ENCODE measurements around the gene PHPT1. TPM values are rescaled to one million over a fixed set of nuclear protein-coding genes. Genes with fewer than 3 reads are reported as not detected.
"Not testable (repeated sequence)": the region's sequence is repeated elsewhere in the genome, so short reads cannot be mapped to it uniquely, and the experiment has no call there.

Gene PHPT1
- total RNA-seq, 1 donor from 2014 or later, result 76.4 TPM

GRCh38 chr9:136865768-136866103 lies 16.5 kb downstream of the PHPT1 start:
- ATAC-seq, result peak; percentile 2
- DNase-seq (ENCODE audit: low spot score), result peak; percentile 68

GRCh38 chr9:136866898-136867421 lies 17.8 kb downstream of the PHPT1 start:
- ATAC-seq; intact Hi-C loops (cut with DNase I): not testable (repeated sequence)
- peak; percentile 56 for DNase-seq (ENCODE audit: low spot score)

More at GRCh38 chr9:136865768-136866103, 16.5 kb downstream of the PHPT1 start:
- intact Hi-C loops (cut with DNase I), result no loop called here

- ATAC-seq, result no peak
- intact Hi-C loops (cut with DNase I), result no loop called here
- DNase-seq (ENCODE audit: low spot score), result peak; percentile 50
Measured at GRCh38 chr9:136867480-136867879, 18.3 kb downstream of the PHPT1 start.

- intact Hi-C loops (cut with DNase I), result no loop called here
- ATAC-seq (no peak), DNase-seq (ENCODE audit: low spot score) (no peak)
Measured at GRCh38 chr9:136867917-136868316, 18.7 kb downstream of the PHPT1 start.

GRCh38 chr9:136868644-136869043 lies 19.4 kb downstream of the PHPT1 start:
- intact Hi-C loops (cut with DNase I), result no loop called here
- ATAC-seq (no peak), DNase-seq (ENCODE audit: low spot score) (no peak)

GRCh38 chr9:136869611-136870010 lies 20.4 kb downstream of the PHPT1 start:
- intact Hi-C loops (cut with DNase I); ATAC-seq; DNase-seq (ENCODE audit: low spot score): not testable (repeated sequence)

GRCh38 chr9:136875155-136875554 lies 25.9 kb downstream of the PHPT1 start:
- intact Hi-C loops (cut with DNase I), result no loop called here
- DNase-seq (ENCODE audit: low spot score) (no peak), ATAC-seq (no peak)

- no peak for DNase-seq (ENCODE audit: low spot score)
- ATAC-seq, result no peak
- intact Hi-C loops (cut with DNase I), result no loop called here
Measured at GRCh38 chr9:136876476-136876875, 27.3 kb downstream of the PHPT1 start.

GRCh38 chr9:136880651-136881050 lies 31.4 kb downstream of the PHPT1 start:
- intact Hi-C loops (cut with DNase I), result no loop called here
- no peak for DNase-seq (ENCODE audit: low spot score)
- ATAC-seq, result no peak

GRCh38 chr9:136881691-136882108 lies 32.5 kb downstream of the PHPT1 start:
- intact Hi-C loops (cut with DNase I), result no loop called here
- ATAC-seq (no peak), DNase-seq (ENCODE audit: low spot score) (no peak)

- DNase-seq (ENCODE audit: low spot score) (no peak), ATAC-seq (no peak)
- intact Hi-C loops (cut with DNase I), result no loop called here
Measured at GRCh38 chr9:136882109-136882946, 33.1 kb downstream of the PHPT1 start.

GRCh38 chr9:136882947-136883283 lies 33.7 kb downstream of the PHPT1 start:
- ATAC-seq; intact Hi-C loops (cut with DNase I); DNase-seq (ENCODE audit: low spot score): not testable (repeated sequence)

GRCh38 chr9:136883670-136884069 lies 34.5 kb downstream of the PHPT1 start:
- ATAC-seq; DNase-seq (ENCODE audit: low spot score); intact Hi-C loops (cut with DNase I): not testable (repeated sequence)

- ATAC-seq (peak; percentile 100), DNase-seq (ENCODE audit: low spot score) (peak; percentile 99)
- intact Hi-C loops (cut with DNase I), result no loop called here
Measured at GRCh38 chr9:136885950-136886578, 36.9 kb downstream of the PHPT1 start, which contains the start of gene TRAF2. Gene TRAF2, plus strand, starts transcription at chr9:136886516. Its CDS starts 12,225 bp downstream, at chr9:136898741.

GRCh38 chr9:136886610-136887597 lies 37.7 kb downstream of the PHPT1 start:
- DNase-seq (ENCODE audit: low spot score), result no peak
- ATAC-seq, result peak; percentile 2
- intact Hi-C loops (cut with DNase I), result no loop called here

- intact Hi-C loops (cut with DNase I), result no loop called here
- ATAC-seq, result no peak
- DNase-seq (ENCODE audit: low spot score), result no peak
Measured at GRCh38 chr9:136888454-136888853, 39.2 kb downstream of the PHPT1 start.

GRCh38 chr9:136889858-136890257 lies 40.6 kb downstream of the PHPT1 start:
- no peak for DNase-seq (ENCODE audit: low spot score)

GRCh38 chr9:136890661-136891060 lies 41.5 kb downstream of the PHPT1 start:
- intact Hi-C loops (cut with DNase I), result no loop called here
- DNase-seq (ENCODE audit: low spot score) (no peak), ATAC-seq (no peak)

More at GRCh38 chr9:136889858-136890257, 40.6 kb downstream of the PHPT1 start:
- ATAC-seq, result no peak
- intact Hi-C loops (cut with DNase I), result no loop called here

GRCh38 chr9:136896027-136896426 lies 46.8 kb downstream of the PHPT1 start:
- ATAC-seq (no peak), DNase-seq (ENCODE audit: low spot score) (no peak)
- intact Hi-C loops (cut with DNase I), result no loop called here
